H9 (cell line): ENCODE measurements around the gene PI4K2A. TPM values are rescaled to one million over a fixed set of nuclear protein-coding genes. Genes with fewer than 3 reads are reported as not detected.
A peak's percentile ranks its signal among the peaks of the same experiment; 100 is the strongest.

Experiments used
- DNase-seq: peaks from one replicate; pipeline ENCODE4 v3.0.0-alpha.2; 2017
- H2AFZ ChIP-seq: one replicate; pipeline ENCODE4 v1.6.1; 2013; ENCODE audit warnings: mild to moderate bottlenecking, low read length, control low read depth, moderate library complexity
- H2AK5ac ChIP-seq: 2 replicates; pipeline ENCODE4 v1.6.1; 2013; ENCODE audit warnings: low read length, control low read depth, mixed read lengths; ENCODE audit not compliant: insufficient read length
- H2BK120ac ChIP-seq: one replicate; pipeline ENCODE4 v1.6.1; 2013; ENCODE audit warnings: low read depth, mild to moderate bottlenecking, low read length, control low read depth, inconsistent platforms; ENCODE audit not compliant: poor library complexity, severe bottlenecking
- H2BK12ac ChIP-seq: 2 replicates; pipeline ENCODE4 v1.6.1; 2013; ENCODE audit warnings: low read length, control low read depth, mixed read lengths, low read depth; ENCODE audit not compliant: insufficient read length
- H2BK15ac ChIP-seq: 2 replicates; pipeline ENCODE4 v1.6.1; 2013; ENCODE audit warnings: low read depth, low read length, control low read depth
- H2BK20ac ChIP-seq: one replicate; pipeline ENCODE4 v1.6.1; 2013; ENCODE audit warnings: low read depth, mild to moderate bottlenecking, low read length, control low read depth, inconsistent platforms; ENCODE audit not compliant: poor library complexity, severe bottlenecking
- H2BK5ac ChIP-seq: 2 replicates; pipeline ENCODE4 v1.6.1; 2013; ENCODE audit warnings: low read length, control low read depth, mixed read lengths; ENCODE audit not compliant: insufficient read length
- H3K14ac ChIP-seq: 2 replicates; pipeline ENCODE4 v1.6.1; 2013; ENCODE audit warnings: low read length, control low read depth; ENCODE audit not compliant: insufficient read depth
- H3K18ac ChIP-seq: 2 replicates; pipeline ENCODE4 v1.6.1; 2013; ENCODE audit warnings: low read depth, mild to moderate bottlenecking, mixed read lengths, low read length, control low read depth; ENCODE audit not compliant: insufficient read length
- H3K23ac ChIP-seq: 2 replicates; pipeline ENCODE4 v1.6.1; 2013; ENCODE audit warnings: low read length, control low read depth, mixed read lengths, low read depth; ENCODE audit not compliant: insufficient read length
- H3K23me2 ChIP-seq: 2 replicates; pipeline ENCODE4 v1.6.1; 2013; ENCODE audit warnings: low read depth, mild to moderate bottlenecking, mixed read lengths, low read length, control low read depth; ENCODE audit not compliant: insufficient read length, poor library complexity, severe bottlenecking
- H3K27ac ChIP-seq: 2 replicates; pipeline ENCODE4 v1.5.1; 2013; ENCODE audit warnings: low read length, control low read depth, mixed read lengths, low read depth; ENCODE audit not compliant: insufficient read length
- H3K27me3 ChIP-seq: 2 replicates; pipeline ENCODE4 v1.6.1; 2013; ENCODE audit warnings: low read length, control low read depth, inconsistent platforms; ENCODE audit not compliant: insufficient read depth
- H3K4ac ChIP-seq: 2 replicates; pipeline ENCODE4 v1.6.1; 2013; ENCODE audit warnings: low read depth, mild to moderate bottlenecking, control low read depth, inconsistent platforms, low read length, moderate library complexity
- H3K4me1 ChIP-seq: 2 replicates; pipeline ENCODE4 v1.6.1; 2013; ENCODE audit warnings: low read length, control low read depth, inconsistent platforms; ENCODE audit not compliant: insufficient read depth
- H3K4me2 ChIP-seq: 2 replicates; pipeline ENCODE4 v1.6.1; 2013; ENCODE audit warnings: low read length, control low read depth, mixed read lengths; ENCODE audit not compliant: insufficient read length, insufficient read depth
- H3K56ac ChIP-seq: 2 replicates; pipeline ENCODE4 v1.6.1; 2013; ENCODE audit warnings: low read depth, mild to moderate bottlenecking, mixed read lengths, low read length, control low read depth; ENCODE audit not compliant: insufficient read length
- H3K79me1 ChIP-seq: 2 replicates; pipeline ENCODE4 v1.6.1; 2013; ENCODE audit warnings: low read depth, mild to moderate bottlenecking, moderate library complexity, low read length, control low read depth, inconsistent platforms; ENCODE audit not compliant: insufficient read depth, poor library complexity, severe bottlenecking
- H3K79me2 ChIP-seq: 2 replicates; pipeline ENCODE4 v1.6.1; 2013; ENCODE audit warnings: low read length, control low read depth, inconsistent platforms; ENCODE audit not compliant: insufficient read depth
- H3K9ac ChIP-seq: 2 replicates; pipeline ENCODE4 v1.6.1; 2013; ENCODE audit warnings: low read length, control low read depth, mixed read lengths; ENCODE audit not compliant: insufficient read length; ENCODE audit errors: extremely low read depth
- H3K9me3 ChIP-seq: one replicate; pipeline ENCODE4 v1.6.1; 2013; ENCODE audit warnings: low read depth, low read length, inconsistent platforms; ENCODE audit not compliant: control insufficient read depth
- H3T11ph ChIP-seq: one replicate; pipeline ENCODE4 v1.6.1; 2013; ENCODE audit warnings: mild to moderate bottlenecking, low read length, control low read depth, inconsistent platforms
- H4K20me1 ChIP-seq: one replicate; pipeline ENCODE4 v1.6.1; 2013; ENCODE audit not compliant: control insufficient read depth, insufficient read length, insufficient read depth
- H4K5ac ChIP-seq: 2 replicates; pipeline ENCODE4 v1.6.1; 2013; ENCODE audit warnings: low read depth, mild to moderate bottlenecking, mixed read lengths, low read length, control low read depth; ENCODE audit not compliant: insufficient read length
- H4K8ac ChIP-seq: replicated peaks from 2 replicates; pipeline ENCODE4 v1.6.1; 2013; ENCODE audit warnings: low read length, control low read depth, mixed read lengths, low read depth; ENCODE audit not compliant: insufficient read length
- H4K91ac ChIP-seq: 2 replicates; pipeline ENCODE4 v1.6.1; 2013; ENCODE audit warnings: low read depth, mild to moderate bottlenecking, moderate library complexity, mixed read lengths, low read length, control low read depth; ENCODE audit not compliant: insufficient read length
- H3K27ac Mint-ChIP-seq, 3 experiments: 2 replicates in 2 of 3; 3 replicates in 1 of 3; pipeline ENCODE4 v1.8.0; 2020 to 2021; ENCODE audit warnings: mixed read lengths in 3 of 3, mild to moderate bottlenecking in 1 of 3, moderate library complexity in 1 of 3
- H3K27me3 Mint-ChIP-seq: 2 replicates; pipeline ENCODE4 v1.8.0; 2021; ENCODE audit warnings: low read depth, mild to moderate bottlenecking, moderate library complexity, mixed read lengths
- H3K36me3 Mint-ChIP-seq, 3 experiments: 2 replicates in 2 of 3; 3 replicates in 1 of 3; pipeline ENCODE4 v1.8.0; 2020 to 2021; ENCODE audit warnings: low read depth in 3 of 3, mixed read lengths in 3 of 3; ENCODE audit not compliant: insufficient read depth in 1 of 3
- H3K4me1 Mint-ChIP-seq, 2 experiments: 2 replicates each; pipeline ENCODE4 v1.8.0; 2020; ENCODE audit warnings: mixed read lengths in 2 of 2
- H3K4me3 Mint-ChIP-seq, 2 experiments: 2 replicates in 1 of 2; 3 replicates in 1 of 2; pipeline ENCODE4 v1.8.0; 2020 to 2021; ENCODE audit warnings: mild to moderate bottlenecking in 2 of 2, mixed read lengths in 2 of 2, moderate library complexity in 1 of 2
- H3K9me3 Mint-ChIP-seq, 2 experiments: 2 replicates in 1 of 2; 3 replicates in 1 of 2; pipeline ENCODE4 v1.8.0; 2020; ENCODE audit warnings: mild to moderate bottlenecking in 2 of 2, mixed read lengths in 2 of 2, moderate library complexity in 1 of 2
- CTCF ChIP-seq: fragments of 200-600 bp; sonication (generic); conservative IDR thresholded peaks from 3 replicates; pipeline ENCODE4 v1.8.0; 2021; ENCODE audit warnings: antibody characterized with exemption, mild to moderate bottlenecking
- WGBS: extraction: QIAGEN DNeasy Blood & Tissue Kit; methylation state at CpG from one replicate; pipeline ENCODE4 v1.1.7; 2013; ENCODE audit warnings: missing lambda C conversion rate, low lambda C conversion rate, mixed read lengths; ENCODE audit not compliant: insufficient read length; ENCODE audit errors: extremely low coverage; 5-methylcytosine and 5-hydroxymethylcytosine counted together
- total RNA-seq: library from RNA; stranded (reverse); gene quantifications from 2 replicates; pipeline ENCODE4 v1.2.1, GENCODE V29; 2021

The PI4K2A gene
- total RNA-seq, 1 experiment from 2014 or later, result 30.9 TPM

GRCh38 chr10:97715259-97715874, 74.9 kb downstream of the PI4K2A start:
- Histone ChIP-seq H3K27ac (no peak overlapping the region), H3K4me1 (peaks cover 11% of the 10 kb centered on the region; the same call in 1 of the 2 replicates), H3K9me3 (no peaks in the 10 kb centered on the region), H3K18ac (no peak overlapping the region), H3K23ac (no peak overlapping the region), H3K4me2 (peak overlapping the region; percentile 81), H2BK15ac (no peak overlapping the region), H2AK5ac (no peak overlapping the region), H4K5ac (no peak overlapping the region), H3K27me3 (no peaks in the 10 kb centered on the region), H3K79me1 (no peaks in the 10 kb centered on the region), H2BK20ac (no peak overlapping the region), H4K8ac (no peak overlapping the region), H2BK5ac (no peak overlapping the region), H3K9ac (no peak overlapping the region), H2BK120ac (no peak overlapping the region), H2AFZ (no peak overlapping the region), H4K20me1 (no peaks in the 10 kb centered on the region), H3K79me2 (no peaks in the 10 kb centered on the region), H4K91ac (no peak overlapping the region), H3K14ac (peak overlapping the region; percentile 30; the same call in 1 of the 2 replicates), H2BK12ac (no peak overlapping the region), H3K23me2 (peaks cover 21% of the 10 kb centered on the region), H3T11ph (no peak overlapping the region), H3K56ac (no peak overlapping the region), H3K4ac (no peak overlapping the region)
- WGBS, result no CpG with 5 or more reads among the region's 8 CpGs
- Mint-ChIP-seq H3K27ac (peak overlapping the region; percentile 80 to 93 (median 93)), H3K27me3 (peaks cover 2% of the 10 kb centered on the region; the same call in 1 of the 2 replicates), H3K4me1 (peaks cover 47 to 55% of the 10 kb centered on the region in 2 experiments), H3K36me3 (peaks cover 17 to 34% (median 27%) of the 10 kb centered on the region in 3 experiments), H3K9me3 (no peaks in the 10 kb centered on the region; a peak in 1 of 5 replicates), H3K4me3 (peak overlapping the region; percentile 98 to 99)
- TF ChIP-seq CTCF, result no peak
- DNase-seq, result peak; percentile 44
